MM.1S (cell line): ENCODE results near the gene IFT122.
"Not testable (repeated sequence)": the region's sequence is repeated elsewhere in the genome, so short reads cannot be mapped to it uniquely, and the experiment has no call there.

Source experiments
- DNase-seq: peaks from one replicate; pipeline ENCODE4 v3.0.0-alpha.2; 2015
- H2AFZ ChIP-seq: fragments of 300-600 bp; sonication (generic); 2 replicates; pipeline ENCODE4 v1.6.0; 2016; ENCODE audit warnings: antibody characterized with exemption, low read length
- H3F3A ChIP-seq: fragments of 300-600 bp; sonication (generic); 2 replicates; pipeline ENCODE4 v1.6.1; 2016; ENCODE audit warnings: mild to moderate bottlenecking, antibody characterized with exemption, low read length, moderate library complexity, mixed read lengths; ENCODE audit not compliant: insufficient read depth
- H3K27ac ChIP-seq: fragments of 300-600 bp; sonication (generic); 2 replicates; pipeline ENCODE4 v1.5.1; 2016; ENCODE audit warnings: mild to moderate bottlenecking, low read length
- H3K27me3 ChIP-seq: fragments of 300-600 bp; sonication (generic); replicated peaks from 2 replicates; pipeline ENCODE4 v1.6.0; 2016; ENCODE audit warnings: low read length; ENCODE audit not compliant: insufficient read depth
- H3K36me3 ChIP-seq: fragments of 300-600 bp; sonication (generic); replicated peaks from 2 replicates; pipeline ENCODE4 v1.6.1; 2016; ENCODE audit warnings: mild to moderate bottlenecking, low read length, mixed read lengths; ENCODE audit not compliant: insufficient read depth
- H3K4me1 ChIP-seq: fragments of 300-600 bp; sonication (generic); 2 replicates; pipeline ENCODE4 v1.6.1; 2016; ENCODE audit warnings: low read length, mixed read lengths
- H3K4me2 ChIP-seq: fragments of 300-600 bp; sonication (generic); 2 replicates; pipeline ENCODE4 v1.6.0; 2016; ENCODE audit warnings: low read depth, low read length
- H3K4me3 ChIP-seq: fragments of 300-600 bp; sonication (generic); 2 replicates; pipeline ENCODE4 v1.5.1; 2016; ENCODE audit warnings: low read length, mixed read lengths
- H3K79me2 ChIP-seq: fragments of 300-600 bp; sonication (generic); 2 replicates; pipeline ENCODE4 v1.6.1; 2016; ENCODE audit warnings: mixed run types, low read length, mixed read lengths
- H3K9ac ChIP-seq: fragments of 300-600 bp; sonication (generic); 2 replicates; pipeline ENCODE4 v1.6.1; 2016; ENCODE audit warnings: low read length, mixed read lengths
- H3K9me2 ChIP-seq: fragments of 300-600 bp; sonication (generic); replicated peaks from 2 replicates; pipeline ENCODE4 v1.6.1; 2016; ENCODE audit warnings: mild to moderate bottlenecking, low read length, mixed read lengths; ENCODE audit not compliant: insufficient read depth
- H3K9me3 ChIP-seq: fragments of 300-600 bp; sonication (generic); replicated peaks from 2 replicates; pipeline ENCODE4 v1.6.1; 2016; ENCODE audit warnings: mild to moderate bottlenecking, low read length, mixed read lengths; ENCODE audit not compliant: insufficient read depth
- H4K20me1 ChIP-seq: fragments of 300-600 bp; sonication (generic); 2 replicates; pipeline ENCODE4 v1.6.1; 2016; ENCODE audit warnings: mild to moderate bottlenecking, low read length, moderate library complexity, mixed read lengths; ENCODE audit not compliant: insufficient read depth
- CTCF ChIP-seq: fragments of 300-600 bp; sonication (generic); IDR thresholded peaks from 2 replicates; pipeline ENCODE4 v1.5.1; 2016; ENCODE audit warnings: antibody characterized with exemption, low read length, mixed read lengths
- EZH2 ChIP-seq: fragments of 300-600 bp; sonication (generic); optimal IDR thresholded peaks from 2 replicates; pipeline ENCODE3; 2017; ENCODE audit warnings: low read depth, mild to moderate bottlenecking, antibody characterized with exemption, low read length, mixed read lengths
- EZH2phosphoT487 ChIP-seq: fragments of 300-600 bp; sonication (generic); IDR thresholded peaks from 2 replicates; pipeline ENCODE4 v1.6.1; 2018; ENCODE audit warnings: antibody characterized with exemption, low read length

Gene IFT122

GRCh38 chr3:129439817-129440617 is at the start of gene IFT122, which contains the start of gene MBD4:
Gene IFT122, plus strand, starts transcription at chr3:129440224. Its CDS starts 107 bp downstream, at chr3:129440331.
Gene MBD4, minus strand, starts transcription at chr3:129439948. Its CDS starts 115 bp downstream, at chr3:129439833.
- H3K79me2 ChIP-seq = peaks cover 66% of the 10 kb centered on the region

GRCh38 chr3:129391583-129391982 is 48.4 kb upstream of the IFT122 start:
- H3K36me3 ChIP-seq, H3K9me2 ChIP-seq, DNase-seq, H4K20me1 ChIP-seq, H3K4me2 ChIP-seq, H2AFZ ChIP-seq, H3K4me3 ChIP-seq, H3K9ac ChIP-seq, H3F3A ChIP-seq, H3K27me3 ChIP-seq, H3K27ac ChIP-seq, H3K4me1 ChIP-seq, H3K9me3 ChIP-seq: not testable (repeated sequence)
- peaks cover 22% of the 10 kb centered on the region for H3K79me2 ChIP-seq

More at GRCh38 chr3:129439817-129440617, at the start of gene IFT122, which contains the start of gene MBD4:
- DNase-seq = peak; percentile 100
- no peaks in the 10 kb centered on the region for H4K20me1 ChIP-seq
- TF ChIP-seq EZH2phosphoT487 (no peak), CTCF (no peak), EZH2 (no peak)
- H3K9me3 ChIP-seq = no peaks in the 10 kb centered on the region
- H2AFZ ChIP-seq = peak within 1 kb of the TSS; percentile 54
- H3K9me2 ChIP-seq = no peaks in the 10 kb centered on the region
- no peaks in the 10 kb centered on the region for H3K27me3 ChIP-seq
- H3K9ac ChIP-seq = peak within 1 kb of the TSS; percentile 86
- H3K36me3 ChIP-seq = peaks cover 8% of the 10 kb centered on the region; the same call in 1 of the 2 replicates
- H3K4me3 ChIP-seq = peak within 1 kb of the TSS; percentile 83
- H3F3A ChIP-seq = peaks cover 26% of the 10 kb centered on the region
- peak within 1 kb of the TSS; percentile 92 for H3K27ac ChIP-seq
- H3K4me1 ChIP-seq = peaks cover 32% of the 10 kb centered on the region
- H3K4me2 ChIP-seq = peak within 1 kb of the TSS; percentile 89

- peaks cover 29% of the 10 kb centered on the region for H3K79me2 ChIP-seq
- not testable (repeated sequence) for H3K27me3 ChIP-seq, H3K9me2 ChIP-seq, H3F3A ChIP-seq, H3K4me1 ChIP-seq, H3K9ac ChIP-seq, H2AFZ ChIP-seq, DNase-seq, H3K4me3 ChIP-seq, H4K20me1 ChIP-seq, H3K4me2 ChIP-seq, H3K27ac ChIP-seq, H3K36me3 ChIP-seq, H3K9me3 ChIP-seq
Observed at GRCh38 chr3:129392106-129392887, 47.7 kb upstream of the IFT122 start.

GRCh38 chr3:129393271-129393670 is 46.8 kb upstream of the IFT122 start:
- Histone ChIP-seq H3K36me3 (no peaks in the 10 kb centered on the region), H4K20me1 (no peaks in the 10 kb centered on the region), H3K27me3 (no peaks in the 10 kb centered on the region), H3K9me2 (no peaks in the 10 kb centered on the region), H3K79me2 (peaks cover 39% of the 10 kb centered on the region), H3F3A (no peaks in the 10 kb centered on the region), H3K4me2 (no peak overlapping the region), H3K4me1 (peaks cover 4% of the 10 kb centered on the region; the same call in 1 of the 2 replicates), H3K9ac (no peak overlapping the region), H3K4me3 (no peak overlapping the region), H3K27ac (no peak overlapping the region), H2AFZ (no peak overlapping the region), H3K9me3 (no peaks in the 10 kb centered on the region)
- TF ChIP-seq EZH2phosphoT487 (no peak), EZH2 (no peak), CTCF (no peak)
- DNase-seq = no peak

GRCh38 chr3:129393760-129394564 is 46.1 kb upstream of the IFT122 start:
- H3F3A ChIP-seq, H3K9me3 ChIP-seq, H3K36me3 ChIP-seq, H3K9me2 ChIP-seq, H3K9ac ChIP-seq, H3K4me2 ChIP-seq, H3K4me1 ChIP-seq, H2AFZ ChIP-seq, H4K20me1 ChIP-seq, DNase-seq, H3K27me3 ChIP-seq, H3K27ac ChIP-seq, H3K4me3 ChIP-seq: not testable (repeated sequence)
- H3K79me2 ChIP-seq = peaks cover 46% of the 10 kb centered on the region
